ENCODE measurements around the gene ARHGEF26.

The ARHGEF26 gene

DNA sequence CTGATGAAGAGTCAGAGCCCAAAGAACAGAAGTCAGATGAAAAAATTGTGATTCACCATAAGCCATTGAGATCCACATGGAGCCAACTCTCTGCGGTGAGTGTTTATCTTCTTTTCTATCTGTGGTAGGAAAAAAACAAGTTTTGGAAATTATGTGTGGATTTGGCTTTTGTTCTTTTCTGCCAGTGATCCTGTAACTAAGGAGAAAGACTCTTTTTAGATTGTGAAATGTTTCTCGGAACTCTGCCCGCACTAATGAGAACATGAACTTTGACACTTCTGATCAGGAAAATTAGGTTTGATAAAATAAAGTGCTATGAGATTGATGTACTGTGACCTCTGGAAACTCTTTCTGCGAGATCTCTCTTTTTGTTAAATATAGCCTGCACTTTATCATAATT is 8.4 kb downstream of the ARHGEF26 start:
- Mint-ChIP-seq H3K4me1 (peaks cover 4% of the 10 kb centered on the region), H3K36me3 (ENCODE audit: low read depth) (peaks cover 25% of the 10 kb centered on the region), H3K4me3 (no peak overlapping the region), H3K9me3 (no peaks in the 10 kb centered on the region), H3K27ac (no peak overlapping the region), H3K27me3 (ENCODE audit: low read depth) (no peaks in the 10 kb centered on the region)
- TF ChIP-seq, protein P1, sequence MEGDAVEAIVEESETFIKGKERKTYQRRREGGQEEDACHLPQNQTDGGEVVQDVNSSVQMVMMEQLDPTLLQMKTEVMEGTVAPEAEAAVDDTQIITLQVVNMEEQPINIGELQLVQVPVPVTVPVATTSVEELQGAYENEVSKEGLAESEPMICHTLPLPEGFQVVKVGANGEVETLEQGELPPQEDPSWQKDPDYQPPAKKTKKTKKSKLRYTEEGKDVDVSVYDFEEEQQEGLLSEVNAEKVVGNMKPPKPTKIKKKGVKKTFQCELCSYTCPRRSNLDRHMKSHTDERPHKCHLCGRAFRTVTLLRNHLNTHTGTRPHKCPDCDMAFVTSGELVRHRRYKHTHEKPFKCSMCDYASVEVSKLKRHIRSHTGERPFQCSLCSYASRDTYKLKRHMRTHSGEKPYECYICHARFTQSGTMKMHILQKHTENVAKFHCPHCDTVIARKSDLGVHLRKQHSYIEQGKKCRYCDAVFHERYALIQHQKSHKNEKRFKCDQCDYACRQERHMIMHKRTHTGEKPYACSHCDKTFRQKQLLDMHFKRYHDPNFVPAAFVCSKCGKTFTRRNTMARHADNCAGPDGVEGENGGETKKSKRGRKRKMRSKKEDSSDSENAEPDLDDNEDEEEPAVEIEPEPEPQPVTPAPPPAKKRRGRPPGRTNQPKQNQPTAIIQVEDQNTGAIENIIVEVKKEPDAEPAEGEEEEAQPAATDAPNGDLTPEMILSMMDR (IDR thresholded peaks at IDR 0.05; ENCODE audit: unreplicated experiment in 3 of 3), result no peak

DNA sequence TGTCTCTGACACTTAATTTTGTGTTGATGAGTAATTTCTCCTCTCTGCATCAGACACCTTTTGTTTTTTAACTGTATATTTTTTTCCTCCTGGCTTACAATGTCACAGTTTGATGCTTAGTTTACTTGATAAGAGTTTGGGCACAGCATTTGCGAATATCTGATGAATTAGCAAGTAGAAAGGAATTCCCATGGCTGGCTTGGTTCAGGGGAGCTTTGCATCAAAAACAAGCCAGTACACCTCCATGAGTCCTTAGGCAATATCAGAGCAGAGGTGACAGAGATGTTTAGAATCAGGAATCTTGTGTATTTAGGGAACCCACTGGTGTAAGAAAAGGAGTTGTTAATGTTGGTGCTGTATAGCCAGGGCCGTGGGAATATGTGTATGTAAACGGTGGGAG is 9.3 kb downstream of the ARHGEF26 start:
- H3K4me3 Mint-ChIP-seq, result no peak overlapping the region
- no peaks in the 10 kb centered on the region for H3K4me1 Mint-ChIP-seq
- H3K27ac Mint-ChIP-seq, result no peak overlapping the region
- TF ChIP-seq, protein P1 (IDR thresholded peaks at IDR 0.05; ENCODE audit: unreplicated experiment in 3 of 3), result no peak
- H3K9me3 Mint-ChIP-seq, result no peaks in the 10 kb centered on the region
- peaks cover 25% of the 10 kb centered on the region for H3K36me3 Mint-ChIP-seq (ENCODE audit: low read depth)
- no peaks in the 10 kb centered on the region for H3K27me3 Mint-ChIP-seq (ENCODE audit: low read depth)

DNA sequence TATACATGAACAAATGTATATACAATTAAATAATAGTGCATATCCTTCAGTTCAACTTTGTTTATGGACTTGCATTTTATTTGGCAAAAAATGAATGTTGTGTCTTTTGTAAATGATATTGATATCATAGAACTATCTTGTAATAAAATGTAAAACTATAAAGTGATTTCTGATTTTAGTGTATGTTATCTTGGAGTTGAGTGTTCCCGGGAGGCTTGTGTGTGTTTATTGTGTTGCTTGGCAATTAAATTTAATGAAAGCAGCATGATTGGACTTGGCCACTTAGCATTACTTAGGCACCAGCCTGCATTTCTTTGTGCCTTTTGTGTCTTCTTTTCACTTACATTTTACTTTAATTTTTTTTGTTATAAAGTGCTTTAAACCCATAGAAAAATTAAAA is 10.6 kb downstream of the ARHGEF26 start:
- no peaks in the 10 kb centered on the region for H3K27me3 Mint-ChIP-seq (ENCODE audit: low read depth)
- H3K36me3 Mint-ChIP-seq (ENCODE audit: low read depth), result peaks cover 25% of the 10 kb centered on the region

DNA sequence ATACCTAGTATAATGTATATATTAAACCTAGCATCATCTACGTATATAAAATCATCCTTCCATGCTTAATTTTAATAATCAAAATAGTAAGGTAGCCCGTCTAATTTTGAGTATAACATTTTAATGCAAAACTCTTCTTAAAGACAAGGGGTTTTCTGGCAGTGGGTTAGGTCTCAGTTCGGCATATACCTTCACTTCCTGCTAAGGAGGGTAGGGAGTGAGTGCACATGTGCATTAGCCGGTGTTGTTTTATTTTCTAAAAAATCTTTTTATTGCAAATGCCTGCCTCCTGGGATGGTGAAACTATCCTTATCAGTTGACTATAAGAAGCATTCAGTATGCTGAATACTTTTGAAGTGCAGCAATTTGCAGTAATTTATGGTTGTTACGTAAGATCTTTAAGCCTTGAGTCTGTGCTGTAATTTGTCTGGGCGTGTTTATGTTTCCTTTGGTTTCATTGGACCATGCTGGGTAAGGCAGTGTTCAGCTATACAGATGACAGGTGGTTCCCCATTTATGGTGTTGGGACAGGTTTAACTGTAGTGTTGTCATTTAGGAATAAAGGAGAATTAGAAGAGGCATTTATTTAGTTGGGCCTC is 11.7 kb downstream of the ARHGEF26 start:
- Mint-ChIP-seq H3K27me3 (ENCODE audit: low read depth) (no peaks in the 10 kb centered on the region), H3K4me1 (no peaks in the 10 kb centered on the region), H3K4me3 (no peak overlapping the region), H3K36me3 (ENCODE audit: low read depth) (peaks cover 23% of the 10 kb centered on the region), H3K27ac (no peak overlapping the region), H3K9me3 (no peaks in the 10 kb centered on the region)
- TF ChIP-seq, protein P1 (IDR thresholded peaks at IDR 0.05; ENCODE audit: unreplicated experiment in 3 of 3), result no peak

More for the DNA sequence above, 10.6 kb downstream of the ARHGEF26 start:
- no peaks in the 10 kb centered on the region for H3K4me1 Mint-ChIP-seq
- H3K9me3 Mint-ChIP-seq, result no peaks in the 10 kb centered on the region
- no peak overlapping the region for H3K4me3 Mint-ChIP-seq
- TF ChIP-seq, protein P1 (IDR thresholded peaks at IDR 0.05; ENCODE audit: unreplicated experiment in 3 of 3), result no peak
- H3K27ac Mint-ChIP-seq, result no peak overlapping the region

DNA sequence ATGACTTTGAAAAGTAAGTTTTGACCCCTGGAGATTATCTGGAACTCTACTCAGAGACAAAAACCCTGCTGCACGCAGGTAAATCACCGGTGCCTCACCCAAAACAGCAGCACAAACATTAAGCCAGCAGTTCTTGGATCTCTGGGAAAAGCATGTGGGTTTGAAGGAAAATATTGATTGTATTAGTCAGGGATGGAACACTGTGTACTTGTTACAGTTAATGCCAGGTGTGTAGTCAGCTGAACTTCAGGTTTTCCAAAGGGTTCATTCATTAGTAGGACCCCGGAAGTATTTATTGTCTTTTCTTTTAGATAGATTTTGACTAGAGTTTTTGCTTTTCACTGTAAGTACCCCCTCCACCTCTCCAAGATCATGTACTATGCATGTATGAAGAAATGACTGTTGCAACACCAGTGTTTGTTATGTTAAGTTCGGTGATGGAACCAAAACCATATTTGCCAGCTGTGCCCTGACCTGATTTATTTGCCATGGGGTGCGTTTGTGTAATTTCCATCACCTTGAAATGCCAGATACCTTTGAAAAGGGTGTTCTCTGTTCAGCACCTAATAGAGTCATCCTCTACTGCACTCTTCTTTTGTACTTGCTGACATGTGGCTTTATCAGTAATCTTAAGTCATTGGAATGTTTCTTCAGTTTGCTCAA is 14.5 kb downstream of the ARHGEF26 start:
- no peak overlapping the region for H3K27ac Mint-ChIP-seq
- H3K4me3 Mint-ChIP-seq, result no peak overlapping the region
- no peaks in the 10 kb centered on the region for H3K4me1 Mint-ChIP-seq
- peaks cover 4% of the 10 kb centered on the region for H3K27me3 Mint-ChIP-seq (ENCODE audit: low read depth)
- TF ChIP-seq, protein P1 (IDR thresholded peaks at IDR 0.05; ENCODE audit: unreplicated experiment in 3 of 3), result no peak
- peaks cover 4% of the 10 kb centered on the region for H3K36me3 Mint-ChIP-seq (ENCODE audit: low read depth)
- H3K9me3 Mint-ChIP-seq, result no peaks in the 10 kb centered on the region

DNA sequence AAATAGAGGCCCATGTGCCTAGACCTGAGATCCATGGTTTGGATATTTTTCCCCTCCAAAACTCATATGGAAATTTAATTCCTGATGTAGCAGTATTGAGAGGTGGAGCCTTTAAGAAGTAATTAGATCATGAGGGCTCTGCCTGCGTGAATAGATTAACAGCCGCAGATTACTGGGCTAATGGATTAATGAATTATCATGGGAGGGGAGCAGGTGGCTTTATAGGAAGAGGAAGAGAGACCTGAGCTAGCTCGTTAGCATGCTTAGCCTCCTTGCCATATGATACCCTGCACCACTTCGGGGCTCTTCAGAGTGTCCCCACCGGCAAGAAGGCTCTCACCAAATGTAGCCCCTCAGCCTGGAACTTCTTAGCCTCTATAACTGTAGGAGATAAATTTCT is 15.8 kb downstream of the ARHGEF26 start:
- no peaks in the 10 kb centered on the region for H3K4me1 Mint-ChIP-seq
- H3K9me3 Mint-ChIP-seq, result no peaks in the 10 kb centered on the region
- TF ChIP-seq, protein P1 (IDR thresholded peaks at IDR 0.05; ENCODE audit: unreplicated experiment in 3 of 3), result no peak
- H3K4me3 Mint-ChIP-seq, result no peak overlapping the region
- no peaks in the 10 kb centered on the region for H3K36me3 Mint-ChIP-seq (ENCODE audit: low read depth)
- no peak overlapping the region for H3K27ac Mint-ChIP-seq
- peaks cover 4% of the 10 kb centered on the region for H3K27me3 Mint-ChIP-seq (ENCODE audit: low read depth)
